H9 (cell line): Measurements from ENCODE around the gene TUBGCP6. TPM values are rescaled to one million over a fixed set of nuclear protein-coding genes. Genes with fewer than 3 reads are reported as not detected.

Experiments used
- DNase-seq: peaks from one replicate; pipeline ENCODE4 v3.0.0-alpha.2; 2017
- H2AFZ ChIP-seq: one replicate; pipeline ENCODE4 v1.6.1; 2013; ENCODE audit warnings: mild to moderate bottlenecking, low read length, control low read depth, moderate library complexity
- H2AK5ac ChIP-seq: 2 replicates; pipeline ENCODE4 v1.6.1; 2013; ENCODE audit warnings: low read length, control low read depth, mixed read lengths; ENCODE audit not compliant: insufficient read length
- H2BK120ac ChIP-seq: one replicate; pipeline ENCODE4 v1.6.1; 2013; ENCODE audit warnings: low read depth, mild to moderate bottlenecking, low read length, control low read depth, inconsistent platforms; ENCODE audit not compliant: poor library complexity, severe bottlenecking
- H2BK12ac ChIP-seq: 2 replicates; pipeline ENCODE4 v1.6.1; 2013; ENCODE audit warnings: low read length, control low read depth, mixed read lengths, low read depth; ENCODE audit not compliant: insufficient read length
- H2BK15ac ChIP-seq: 2 replicates; pipeline ENCODE4 v1.6.1; 2013; ENCODE audit warnings: low read depth, low read length, control low read depth
- H2BK20ac ChIP-seq: one replicate; pipeline ENCODE4 v1.6.1; 2013; ENCODE audit warnings: low read depth, mild to moderate bottlenecking, low read length, control low read depth, inconsistent platforms; ENCODE audit not compliant: poor library complexity, severe bottlenecking
- H2BK5ac ChIP-seq: 2 replicates; pipeline ENCODE4 v1.6.1; 2013; ENCODE audit warnings: low read length, control low read depth, mixed read lengths; ENCODE audit not compliant: insufficient read length
- H3K14ac ChIP-seq: 2 replicates; pipeline ENCODE4 v1.6.1; 2013; ENCODE audit warnings: low read length, control low read depth; ENCODE audit not compliant: insufficient read depth
- H3K18ac ChIP-seq: 2 replicates; pipeline ENCODE4 v1.6.1; 2013; ENCODE audit warnings: low read depth, mild to moderate bottlenecking, mixed read lengths, low read length, control low read depth; ENCODE audit not compliant: insufficient read length
- H3K23ac ChIP-seq: 2 replicates; pipeline ENCODE4 v1.6.1; 2013; ENCODE audit warnings: low read length, control low read depth, mixed read lengths, low read depth; ENCODE audit not compliant: insufficient read length
- H3K23me2 ChIP-seq: 2 replicates; pipeline ENCODE4 v1.6.1; 2013; ENCODE audit warnings: low read depth, mild to moderate bottlenecking, mixed read lengths, low read length, control low read depth; ENCODE audit not compliant: insufficient read length, poor library complexity, severe bottlenecking
- H3K27ac ChIP-seq: 2 replicates; pipeline ENCODE4 v1.5.1; 2013; ENCODE audit warnings: low read length, control low read depth, mixed read lengths, low read depth; ENCODE audit not compliant: insufficient read length
- H3K27me3 ChIP-seq: 2 replicates; pipeline ENCODE4 v1.6.1; 2013; ENCODE audit warnings: low read length, control low read depth, inconsistent platforms; ENCODE audit not compliant: insufficient read depth
- H3K4ac ChIP-seq: 2 replicates; pipeline ENCODE4 v1.6.1; 2013; ENCODE audit warnings: low read depth, mild to moderate bottlenecking, control low read depth, inconsistent platforms, low read length, moderate library complexity
- H3K4me1 ChIP-seq: 2 replicates; pipeline ENCODE4 v1.6.1; 2013; ENCODE audit warnings: low read length, control low read depth, inconsistent platforms; ENCODE audit not compliant: insufficient read depth
- H3K4me2 ChIP-seq: 2 replicates; pipeline ENCODE4 v1.6.1; 2013; ENCODE audit warnings: low read length, control low read depth, mixed read lengths; ENCODE audit not compliant: insufficient read length, insufficient read depth
- H3K56ac ChIP-seq: 2 replicates; pipeline ENCODE4 v1.6.1; 2013; ENCODE audit warnings: low read depth, mild to moderate bottlenecking, mixed read lengths, low read length, control low read depth; ENCODE audit not compliant: insufficient read length
- H3K79me1 ChIP-seq: 2 replicates; pipeline ENCODE4 v1.6.1; 2013; ENCODE audit warnings: low read depth, mild to moderate bottlenecking, moderate library complexity, low read length, control low read depth, inconsistent platforms; ENCODE audit not compliant: insufficient read depth, poor library complexity, severe bottlenecking
- H3K79me2 ChIP-seq: 2 replicates; pipeline ENCODE4 v1.6.1; 2013; ENCODE audit warnings: low read length, control low read depth, inconsistent platforms; ENCODE audit not compliant: insufficient read depth
- H3K9ac ChIP-seq: 2 replicates; pipeline ENCODE4 v1.6.1; 2013; ENCODE audit warnings: low read length, control low read depth, mixed read lengths; ENCODE audit not compliant: insufficient read length; ENCODE audit errors: extremely low read depth
- H3K9me3 ChIP-seq: one replicate; pipeline ENCODE4 v1.6.1; 2013; ENCODE audit warnings: low read depth, low read length, inconsistent platforms; ENCODE audit not compliant: control insufficient read depth
- H3T11ph ChIP-seq: one replicate; pipeline ENCODE4 v1.6.1; 2013; ENCODE audit warnings: mild to moderate bottlenecking, low read length, control low read depth, inconsistent platforms
- H4K20me1 ChIP-seq: one replicate; pipeline ENCODE4 v1.6.1; 2013; ENCODE audit not compliant: control insufficient read depth, insufficient read length, insufficient read depth
- H4K5ac ChIP-seq: 2 replicates; pipeline ENCODE4 v1.6.1; 2013; ENCODE audit warnings: low read depth, mild to moderate bottlenecking, mixed read lengths, low read length, control low read depth; ENCODE audit not compliant: insufficient read length
- H4K8ac ChIP-seq: replicated peaks from 2 replicates; pipeline ENCODE4 v1.6.1; 2013; ENCODE audit warnings: low read length, control low read depth, mixed read lengths, low read depth; ENCODE audit not compliant: insufficient read length
- H4K91ac ChIP-seq: 2 replicates; pipeline ENCODE4 v1.6.1; 2013; ENCODE audit warnings: low read depth, mild to moderate bottlenecking, moderate library complexity, mixed read lengths, low read length, control low read depth; ENCODE audit not compliant: insufficient read length
- H3K27ac Mint-ChIP-seq, 3 experiments: 2 replicates in 2 of 3; 3 replicates in 1 of 3; pipeline ENCODE4 v1.8.0; 2020 to 2021; ENCODE audit warnings: mixed read lengths in 3 of 3, mild to moderate bottlenecking in 1 of 3, moderate library complexity in 1 of 3
- H3K27me3 Mint-ChIP-seq: 2 replicates; pipeline ENCODE4 v1.8.0; 2021; ENCODE audit warnings: low read depth, mild to moderate bottlenecking, moderate library complexity, mixed read lengths
- H3K36me3 Mint-ChIP-seq, 3 experiments: 2 replicates in 2 of 3; 3 replicates in 1 of 3; pipeline ENCODE4 v1.8.0; 2020 to 2021; ENCODE audit warnings: low read depth in 3 of 3, mixed read lengths in 3 of 3; ENCODE audit not compliant: insufficient read depth in 1 of 3
- H3K4me1 Mint-ChIP-seq, 2 experiments: 2 replicates each; pipeline ENCODE4 v1.8.0; 2020; ENCODE audit warnings: mixed read lengths in 2 of 2
- H3K4me3 Mint-ChIP-seq, 2 experiments: 2 replicates in 1 of 2; 3 replicates in 1 of 2; pipeline ENCODE4 v1.8.0; 2020 to 2021; ENCODE audit warnings: mild to moderate bottlenecking in 2 of 2, mixed read lengths in 2 of 2, moderate library complexity in 1 of 2
- H3K9me3 Mint-ChIP-seq, 2 experiments: 2 replicates in 1 of 2; 3 replicates in 1 of 2; pipeline ENCODE4 v1.8.0; 2020; ENCODE audit warnings: mild to moderate bottlenecking in 2 of 2, mixed read lengths in 2 of 2, moderate library complexity in 1 of 2
- CTCF ChIP-seq: fragments of 200-600 bp; sonication (generic); conservative IDR thresholded peaks from 3 replicates; pipeline ENCODE4 v1.8.0; 2021; ENCODE audit warnings: antibody characterized with exemption, mild to moderate bottlenecking
- WGBS: extraction: QIAGEN DNeasy Blood & Tissue Kit; methylation state at CpG from one replicate; pipeline ENCODE4 v1.1.7; 2013; ENCODE audit warnings: missing lambda C conversion rate, low lambda C conversion rate, mixed read lengths; ENCODE audit not compliant: insufficient read length; ENCODE audit errors: extremely low coverage; 5-methylcytosine and 5-hydroxymethylcytosine counted together
- total RNA-seq: library from RNA; stranded (reverse); gene quantifications from 2 replicates; pipeline ENCODE4 v1.2.1, GENCODE V29; 2021

TUBGCP6 gene
- total RNA-seq, 1 experiment from 2014 or later: 29.0 TPM

- Histone ChIP-seq H3K56ac (no peak overlapping the region), H4K8ac (no peak overlapping the region), H3K27me3 (no peaks in the 10 kb centered on the region; the same call in 1 of the 2 replicates), H2BK5ac (no peak overlapping the region), H4K5ac (no peak overlapping the region), H3K9ac (no peak overlapping the region), H3T11ph (no peak overlapping the region), H2BK120ac (no peak overlapping the region), H3K9me3 (no peaks in the 10 kb centered on the region), H3K18ac (no peak overlapping the region), H2AK5ac (no peak overlapping the region), H2BK12ac (no peak overlapping the region), H3K79me2 (no peaks in the 10 kb centered on the region), H2BK20ac (no peak overlapping the region), H3K23ac (no peak overlapping the region), H4K91ac (no peak overlapping the region), H3K23me2 (no peaks in the 10 kb centered on the region), H3K4me1 (no peaks in the 10 kb centered on the region), H2AFZ (no peak overlapping the region), H3K4me2 (no peak overlapping the region), H3K14ac (no peak overlapping the region), H3K27ac (no peak overlapping the region), H3K4ac (no peak overlapping the region), H2BK15ac (no peak overlapping the region), H4K20me1 (no peaks in the 10 kb centered on the region), H3K79me1 (no peaks in the 10 kb centered on the region)
- Mint-ChIP-seq H3K36me3 (peaks cover 0 to 14% (median 4%) of the 10 kb centered on the region in 3 experiments; a peak in 5 of 7 replicates), H3K27ac (no peak overlapping the region), H3K4me1 (no peaks in the 10 kb centered on the region; a peak in 1 of 4 replicates), H3K27me3 (no peaks in the 10 kb centered on the region), H3K4me3 (no peak overlapping the region), H3K9me3 (no peaks in the 10 kb centered on the region; a peak in 2 of 5 replicates)
- no CpG with 5 or more reads among the region's 22 CpGs for WGBS
- DNase-seq: no peak
- no peak for TF ChIP-seq CTCF
These were observed 66.4 kb downstream of the TUBGCP6 start for GRCh38 chr22:50178471-50178864.
